Tibial nerve (tissue), 4 donors: ENCODE results near the gene CYP24A1. TPM values are rescaled to one million over a fixed set of nuclear protein-coding genes. Genes with fewer than 3 reads are reported as not detected.

Source experiments
- DNase-seq, 2 donors: peaks; one replicate each; pipeline ENCODE4 v3.0.0-alpha.2; 2019; ENCODE audit warnings: low spot score in 2 of 2
- H3K27ac ChIP-seq, 4 donors: fragments of 200-600 bp; sonication (generic) in 3 of 4; one replicate each; pipeline ENCODE4 v1.5.1; 2017 to 2019; ENCODE audit warnings: mild to moderate bottlenecking in 1 of 4
- H3K27me3 ChIP-seq, 2 donors: fragments of 200-600 bp; sonication (generic) in 1 of 2; one replicate each; pipeline versions ENCODE4 v1.5.1 to v1.6.0; 2017 to 2019
- H3K36me3 ChIP-seq, 3 donors: fragments of 200-600 bp; sonication (generic); one replicate each; pipeline ENCODE4 v1.5.1; 2018 to 2019
- H3K4me1 ChIP-seq, 4 donors: fragments of 200-600 bp; sonication (generic) in 3 of 4; one replicate each; pipeline ENCODE4 v1.5.1; 2017 to 2019
- H3K4me3 ChIP-seq, 4 donors: fragments of 200-600 bp; sonication (generic) in 3 of 4; one replicate each; pipeline ENCODE4 v1.5.1; 2017 to 2019; ENCODE audit warnings: mild to moderate bottlenecking in 1 of 4, moderate library complexity in 1 of 4
- H3K9me3 ChIP-seq, 4 donors: fragments of 200-600 bp; sonication (generic) in 3 of 4; one replicate each; pipeline ENCODE4 v1.5.1; 2017 to 2019
- CTCF ChIP-seq, 5 experiments: fragments of 200-600 bp in 3 of 5; fragments of 450-650 bp in 2 of 5; sonication (generic) in 3 of 5; IDR thresholded peaks; one replicate each; pipeline ENCODE4 v1.5.1; 2016 to 2019; ENCODE audit warnings: antibody characterized with exemption in 5 of 5, mild to moderate bottlenecking in 3 of 5, moderate library complexity in 2 of 5
- EP300 ChIP-seq, 2 donors: sonication (generic); formaldehyde crosslinking; IDR thresholded peaks; one replicate each; pipeline ENCODE4 v1.6.1; 2017; ENCODE audit warnings: antibody characterized with exemption in 2 of 2, mild to moderate bottlenecking in 1 of 2
- POLR2A ChIP-seq, 2 donors: fragments of 450-650 bp; IDR thresholded peaks; one replicate each; pipeline ENCODE4 v1.6.1; 2017; ENCODE audit warnings: antibody characterized with exemption in 2 of 2, mild to moderate bottlenecking in 2 of 2, moderate library complexity in 2 of 2
- WGBS, 2 donors: methylation state at CpG; one replicate each; pipeline ENCODE4 v1.1.5; 2018; 5-methylcytosine and 5-hydroxymethylcytosine counted together
- total RNA-seq, 4 donors: library from RNA; depleted of rRNA; stranded (reverse); fragments of >200 nt; gene quantifications; one replicate each; pipeline ENCODE4 v1.1.0, GENCODE V29; 2016

CYP24A1 gene
- total RNA-seq, 4 donors from 2014 or later, result not detected

GRCh38 chr20:54214566-54214965 is 40.8 kb upstream of the CYP24A1 start:
- no peak overlapping the region for H3K27ac ChIP-seq
- WGBS, 2 donors, result 89 to 92% methylated on average over 8 of the region's 8 CpGs
- DNase-seq, result no peak
- peaks cover 0 to 45% (median 5%) of the 10 kb centered on the region in 3 donors for H3K36me3 ChIP-seq
- no peaks in the 10 kb centered on the region for H3K9me3 ChIP-seq
- no peak overlapping the region for H3K4me3 ChIP-seq
- no peak for TF ChIP-seq POLR2A (IDR thresholded peaks at IDR 0.05)
- no peak for TF ChIP-seq EP300 (IDR thresholded peaks at IDR 0.05)
- TF ChIP-seq CTCF (IDR thresholded peaks at IDR 0.05), result no peak
- peaks cover 0 to 61% (median 7%) of the 10 kb centered on the region in 4 donors for H3K4me1 ChIP-seq
- H3K27me3 ChIP-seq, result no peaks in the 10 kb centered on the region

- TF ChIP-seq CTCF (IDR thresholded peaks at IDR 0.05), result no peak
- TF ChIP-seq POLR2A (IDR thresholded peaks at IDR 0.05), result no peak
- TF ChIP-seq EP300 (IDR thresholded peaks at IDR 0.05), result no peak
- peaks cover 0 to 62% (median 11%) of the 10 kb centered on the region in 4 donors for H3K4me1 ChIP-seq
- no peak overlapping the region for H3K4me3 ChIP-seq
- no peaks in the 10 kb centered on the region for H3K27me3 ChIP-seq
- H3K27ac ChIP-seq, result no peak overlapping the region
- DNase-seq, result no peak
- H3K36me3 ChIP-seq, result peaks cover 0 to 45% (median 5%) of the 10 kb centered on the region in 3 donors
- no peaks in the 10 kb centered on the region for H3K9me3 ChIP-seq
- WGBS, 2 donors, result 70 to 77% methylated on average over 3 of the region's 3 CpGs
Measured at GRCh38 chr20:54212871-54213270, 39.1 kb upstream of the CYP24A1 start.

- Histone ChIP-seq H3K27me3 (no peaks in the 10 kb centered on the region), H3K27ac (no peak overlapping the region), H3K4me3 (no peak overlapping the region), H3K36me3 (peaks cover 0 to 39% (median 4%) of the 10 kb centered on the region in 3 donors), H3K4me1 (peaks cover 0 to 65% (median 11%) of the 10 kb centered on the region in 4 donors), H3K9me3 (no peaks in the 10 kb centered on the region)
- WGBS, 2 donors, result 63 to 79% methylated on average over 1 of the region's 1 CpG
- DNase-seq, result no peak
- TF ChIP-seq CTCF (IDR thresholded peaks at IDR 0.05), result no peak
- no peak for TF ChIP-seq POLR2A (IDR thresholded peaks at IDR 0.05)
- no peak for TF ChIP-seq EP300 (IDR thresholded peaks at IDR 0.05)
Measured at GRCh38 chr20:54212226-54212625, 38.4 kb upstream of the CYP24A1 start.

GRCh38 chr20:54209216-54209813 is 35.5 kb upstream of the CYP24A1 start:
- peak overlapping the region; percentile 61 to 95 (median 93) for H3K4me3 ChIP-seq
- H3K4me1 ChIP-seq, result peaks cover 0 to 48% (median 11%) of the 10 kb centered on the region in 4 donors
- H3K27me3 ChIP-seq, result no peaks in the 10 kb centered on the region
- WGBS, 2 donors, result 68 to 69% methylated on average over 5 of the region's 5 CpGs
- TF ChIP-seq CTCF (IDR thresholded peaks at IDR 0.05), result no peak
- TF ChIP-seq POLR2A (IDR thresholded peaks at IDR 0.05), result no peak
- no peak for TF ChIP-seq EP300 (IDR thresholded peaks at IDR 0.05)
- peak overlapping the region in 2 of 4 donors; percentile 3 to 100 for H3K27ac ChIP-seq
- no peaks in the 10 kb centered on the region for H3K9me3 ChIP-seq
- peaks cover 0 to 12% (median 0%) of the 10 kb centered on the region in 3 donors for H3K36me3 ChIP-seq
- DNase-seq, result no peak

- no peaks in the 10 kb centered on the region for H3K27me3 ChIP-seq
- peaks cover 0 to 12% (median 0%) of the 10 kb centered on the region in 3 donors for H3K36me3 ChIP-seq
- no peaks in the 10 kb centered on the region for H3K9me3 ChIP-seq
- peak overlapping the region; percentile 61 to 95 (median 93) for H3K4me3 ChIP-seq
- DNase-seq, result no peak
- peak overlapping the region; percentile 90 to 100 (median 98) for H3K27ac ChIP-seq
- H3K4me1 ChIP-seq, result peaks cover 0 to 42% (median 11%) of the 10 kb centered on the region in 4 donors
- TF ChIP-seq CTCF (IDR thresholded peaks at IDR 0.05), result no peak
- TF ChIP-seq POLR2A (IDR thresholded peaks at IDR 0.05), result no peak
- no peak for TF ChIP-seq EP300 (IDR thresholded peaks at IDR 0.05)
- 2 to 3% methylated on average over 12 to 14 of the region's 15 CpGs for WGBS, 2 donors
Measured at GRCh38 chr20:54208548-54209176, 34.9 kb upstream of the CYP24A1 start.
